Fibroblast of lung (primary cell): ENCODE measurements around the gene ZNF831. TPM values are rescaled to one million over a fixed set of nuclear protein-coding genes. Genes with fewer than 3 reads are reported as not detected.

Experiments used
- DNase-seq, 2 donors: peaks; one replicate each; pipeline versions ENCODE4 v3.0.0 to v3.0.0-alpha.2; 2010; ENCODE audit warnings: low read depth in 2 of 2
- H2AFZ ChIP-seq: 2 replicates; pipeline ENCODE4 v1.5.1; 2012; ENCODE audit warnings: low read length, control low read depth, inconsistent platforms
- H3K27ac ChIP-seq: 2 replicates; pipeline ENCODE4 v1.5.1; 2011; ENCODE audit warnings: low read length, control low read depth; ENCODE audit not compliant: insufficient read depth
- H3K27me3 ChIP-seq: 2 replicates; pipeline ENCODE4 v1.5.1; 2011; ENCODE audit warnings: mild to moderate bottlenecking, low read length; ENCODE audit not compliant: control insufficient read depth, insufficient read depth
- H3K36me3 ChIP-seq: 2 replicates; pipeline ENCODE4 v1.5.1; 2011; ENCODE audit warnings: low read length; ENCODE audit not compliant: control insufficient read depth, insufficient read depth
- H3K4me1 ChIP-seq: 2 replicates; pipeline ENCODE4 v1.5.1; 2011; ENCODE audit warnings: low read length; ENCODE audit not compliant: control insufficient read depth, insufficient read depth; ENCODE audit errors: extremely low read depth
- H3K4me2 ChIP-seq: 2 replicates; pipeline ENCODE4 v1.5.1; 2011; ENCODE audit warnings: low read length, control low read depth; ENCODE audit not compliant: insufficient read depth; ENCODE audit errors: extremely low read depth
- H3K4me3 ChIP-seq, 4 experiments: fragments of 200-600 bp in 1 of 4; sonication (generic) in 1 of 4; replicated peaks in 1 of 4; 2 replicates each; pipeline ENCODE4 v1.5.1; 2011 to 2016; ENCODE audit warnings: low read length in 4 of 4, low read depth in 3 of 4, mild to moderate bottlenecking in 3 of 4, control low read depth in 2 of 4, inconsistent platforms in 1 of 4, mixed read lengths in 1 of 4; ENCODE audit not compliant: insufficient read depth in 1 of 4; ENCODE audit errors: control extremely low read depth in 1 of 4
- H3K79me2 ChIP-seq: 2 replicates; pipeline ENCODE4 v1.5.1; 2012; ENCODE audit warnings: mild to moderate bottlenecking, low read length, inconsistent platforms; ENCODE audit not compliant: control insufficient read depth, insufficient read depth
- H3K9ac ChIP-seq: 2 replicates; pipeline ENCODE4 v1.5.1; 2011; ENCODE audit warnings: mild to moderate bottlenecking, low read length, control low read depth; ENCODE audit not compliant: insufficient read depth
- H3K9me3 ChIP-seq: 2 replicates; pipeline ENCODE4 v1.5.1; 2012; ENCODE audit warnings: low read depth, low read length; ENCODE audit not compliant: control insufficient read depth, insufficient read depth
- H4K20me1 ChIP-seq: 2 replicates; pipeline ENCODE4 v1.5.1; 2011; ENCODE audit warnings: low read length; ENCODE audit not compliant: control insufficient read depth, insufficient read depth; ENCODE audit errors: extremely low read depth
- CTCF ChIP-seq, 2 donors: IDR thresholded peaks in 1 of 2; conservative IDR thresholded peaks in 1 of 2; 1 replicate in 1 of 2; 2 replicates in 1 of 2; pipeline ENCODE4 v1.5.1; 2011 to 2012; ENCODE audit warnings: low read length in 2 of 2, control low read depth in 1 of 2, inconsistent platforms in 1 of 2, low read depth in 1 of 2, mild to moderate bottlenecking in 1 of 2
- EZH2 ChIP-seq: IDR thresholded peaks from 2 replicates; pipeline ENCODE4 v1.5.1; 2012; ENCODE audit warnings: low read length, control low read depth, mild to moderate bottlenecking; ENCODE audit errors: missing control alignments
- polyA plus RNA-seq, 2 donors: library from polyadenylated mRNA; depleted of rRNA in 1 of 2; stranded (reverse) in 1 of 2; unstranded in 1 of 2; fragments of >200 nt; gene quantifications; 2 replicates each; pipeline ENCODE4 v1.2.1, GENCODE V29; 2011 to 2012; ENCODE audit warnings: missing spikeins in 1 of 2
- total RNA-seq: library from RNA; depleted of rRNA; stranded (reverse); fragments of >200 nt; gene quantifications from 2 replicates; pipeline ENCODE4 v1.2.1, GENCODE V29; 2014

ZNF831 gene
- total and polyA plus RNA-seq, 2 donors (not counting 1 experiment from before 2014, with no cell fraction given): not detected

GRCh38 chr20:59235226-59235625 is 71.6 kb downstream of the ZNF831 start:
- no peak overlapping the region for H3K9ac ChIP-seq
- no peak overlapping the region for H3K4me3 ChIP-seq
- H2AFZ ChIP-seq: no peak overlapping the region
- no peaks in the 10 kb centered on the region for H3K9me3 ChIP-seq
- no peaks in the 10 kb centered on the region for H4K20me1 ChIP-seq
- H3K27me3 ChIP-seq: no peaks in the 10 kb centered on the region
- no peak for DNase-seq
- TF ChIP-seq EZH2: no peak
- no peak for TF ChIP-seq CTCF (conservative IDR thresholded peaks at IDR 0.05 in 1 of 2, IDR thresholded peaks at IDR 0.05 in 1 of 2; ENCODE audit: low read depth in 1 of 2, low read length in 2 of 2)
- H3K4me2 ChIP-seq: no peak overlapping the region
- H3K4me1 ChIP-seq: no peaks in the 10 kb centered on the region
- H3K36me3 ChIP-seq: no peaks in the 10 kb centered on the region
- H3K27ac ChIP-seq: no peak overlapping the region
- H3K79me2 ChIP-seq: no peaks in the 10 kb centered on the region

- Histone ChIP-seq H3K27ac (no peak overlapping the region), H3K4me1 (no peaks in the 10 kb centered on the region), H3K4me3 (no peak overlapping the region), H4K20me1 (no peaks in the 10 kb centered on the region), H3K9ac (no peak overlapping the region), H2AFZ (no peak overlapping the region), H3K79me2 (no peaks in the 10 kb centered on the region), H3K9me3 (no peaks in the 10 kb centered on the region), H3K27me3 (no peaks in the 10 kb centered on the region), H3K36me3 (no peaks in the 10 kb centered on the region), H3K4me2 (no peak overlapping the region)
- no peak for TF ChIP-seq CTCF (conservative IDR thresholded peaks at IDR 0.05 in 1 of 2, IDR thresholded peaks at IDR 0.05 in 1 of 2; ENCODE audit: low read depth in 1 of 2, low read length in 2 of 2)
- TF ChIP-seq EZH2: no peak
- no peak for DNase-seq
Measured at GRCh38 chr20:59240006-59240405, 76.4 kb downstream of the ZNF831 start.

GRCh38 chr20:59242714-59243626 is 79.3 kb downstream of the ZNF831 start:
- DNase-seq: no peak
- Histone ChIP-seq H3K36me3 (no peaks in the 10 kb centered on the region), H3K4me2 (no peak overlapping the region), H3K9me3 (no peaks in the 10 kb centered on the region), H3K27me3 (no peaks in the 10 kb centered on the region), H3K9ac (no peak overlapping the region), H3K4me3 (no peak overlapping the region), H3K27ac (no peak overlapping the region), H4K20me1 (no peaks in the 10 kb centered on the region), H3K4me1 (no peaks in the 10 kb centered on the region), H3K79me2 (no peaks in the 10 kb centered on the region), H2AFZ (no peak overlapping the region)
- TF ChIP-seq CTCF (conservative IDR thresholded peaks at IDR 0.05 in 1 of 2, IDR thresholded peaks at IDR 0.05 in 1 of 2; ENCODE audit: low read depth in 1 of 2, low read length in 2 of 2) (no peak), EZH2 (no peak)
